OCI-LY1 (cell line): Measurements from ENCODE around the gene PRKCE.

Experiments
- EZH2 ChIP-seq: fragments of 200-600 bp; sonication (generic), shearing (Covaris generic); IDR thresholded peaks from 2 replicates; pipeline ENCODE4 v1.8.0; 2017; ENCODE audit warnings: borderline replicate concordance, mixed run types, mild to moderate bottlenecking, antibody characterized with exemption, low read length, moderate library complexity, mixed read lengths
- TF ChIP-seq, protein P1 (sequence below): fragments of 200-600 bp; sonication (generic), shearing (Covaris generic); IDR thresholded peaks from 2 replicates; pipeline ENCODE4 v1.5.1; 2017; ENCODE audit warnings: mild to moderate bottlenecking, antibody characterized with exemption, low read length, moderate library complexity, mixed read lengths

DNA sequence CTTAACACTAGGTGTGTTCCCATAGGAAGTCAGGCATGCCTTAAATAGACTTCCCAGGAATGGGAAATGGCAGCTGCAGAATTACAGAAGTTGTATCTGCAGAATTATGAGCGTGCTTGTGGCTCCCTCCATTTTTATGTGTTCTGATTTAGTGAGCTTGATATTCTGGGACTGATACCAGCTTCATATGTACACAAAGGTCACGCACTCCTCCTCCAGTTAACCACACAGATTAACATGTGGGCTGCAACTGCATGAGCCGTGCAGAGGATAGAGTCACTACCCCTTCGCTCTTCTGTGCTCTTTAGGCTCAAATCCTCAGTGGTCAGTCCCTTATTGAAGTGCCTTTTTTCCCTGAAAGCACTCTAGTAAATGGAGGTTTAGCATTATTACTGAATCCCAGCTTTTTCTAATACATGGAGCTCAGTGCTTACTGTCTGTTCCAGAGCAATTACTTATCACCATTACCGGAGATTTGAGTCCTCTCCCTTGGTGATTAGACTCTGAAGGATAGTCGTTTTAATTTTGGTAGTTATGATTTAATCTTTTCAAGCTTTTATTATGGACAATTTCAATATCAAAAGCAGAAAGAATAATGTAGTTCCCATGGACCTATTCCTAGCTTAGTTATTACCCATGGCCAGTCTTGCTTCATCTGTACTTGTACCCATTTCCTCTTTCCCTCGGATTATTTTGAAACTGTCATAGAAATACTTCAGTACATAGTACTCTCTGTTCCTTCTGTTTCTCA, 238.3 kb downstream of the PRKCE start:
- TF ChIP-seq, protein P1, sequence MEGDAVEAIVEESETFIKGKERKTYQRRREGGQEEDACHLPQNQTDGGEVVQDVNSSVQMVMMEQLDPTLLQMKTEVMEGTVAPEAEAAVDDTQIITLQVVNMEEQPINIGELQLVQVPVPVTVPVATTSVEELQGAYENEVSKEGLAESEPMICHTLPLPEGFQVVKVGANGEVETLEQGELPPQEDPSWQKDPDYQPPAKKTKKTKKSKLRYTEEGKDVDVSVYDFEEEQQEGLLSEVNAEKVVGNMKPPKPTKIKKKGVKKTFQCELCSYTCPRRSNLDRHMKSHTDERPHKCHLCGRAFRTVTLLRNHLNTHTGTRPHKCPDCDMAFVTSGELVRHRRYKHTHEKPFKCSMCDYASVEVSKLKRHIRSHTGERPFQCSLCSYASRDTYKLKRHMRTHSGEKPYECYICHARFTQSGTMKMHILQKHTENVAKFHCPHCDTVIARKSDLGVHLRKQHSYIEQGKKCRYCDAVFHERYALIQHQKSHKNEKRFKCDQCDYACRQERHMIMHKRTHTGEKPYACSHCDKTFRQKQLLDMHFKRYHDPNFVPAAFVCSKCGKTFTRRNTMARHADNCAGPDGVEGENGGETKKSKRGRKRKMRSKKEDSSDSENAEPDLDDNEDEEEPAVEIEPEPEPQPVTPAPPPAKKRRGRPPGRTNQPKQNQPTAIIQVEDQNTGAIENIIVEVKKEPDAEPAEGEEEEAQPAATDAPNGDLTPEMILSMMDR, result no peak
- TF ChIP-seq EZH2, result no peak
